HG03457 (cell line): ENCODE measurements around the gene PHF12.
"Not testable (repeated sequence)": the region's sequence is repeated elsewhere in the genome, so short reads cannot be mapped to it uniquely, and the experiment has no call there.

Experiments
- ATAC-seq: cut with Tn5 transposase; IDR thresholded peaks from one replicate; pipeline ENCODE4 v1.9.1; 2021; ENCODE audit warnings: moderate number of reproducible peaks; ENCODE audit not compliant: unreplicated experiment

The PHF12 gene

GRCh38 chr17:28906276-28906675, 45.0 kb downstream of the PHF12 start:
- no peak for ATAC-seq

- no peak for ATAC-seq
These were observed 46.5 kb downstream of the PHF12 start for GRCh38 chr17:28904800-28905199.

- ATAC-seq: not testable (repeated sequence)
These were observed 47.8 kb downstream of the PHF12 start for GRCh38 chr17:28903546-28903841.

GRCh38 chr17:28902819-28903545, 48.3 kb downstream of the PHF12 start, which contains the start of gene DHRS13:
TSS of gene DHRS13 (minus strand) at chr17:28903079. CDS start at chr17:28902944, 135 bp downstream.
- ATAC-seq: peak; percentile 74

GRCh38 chr17:28901866-28902818, 49.2 kb downstream of the PHF12 start:
- peak; percentile 11 for ATAC-seq

- no peak for ATAC-seq
These were observed 50.2 kb downstream of the PHF12 start for GRCh38 chr17:28900986-28901726.

- no peak for ATAC-seq
These were observed 52.0 kb downstream of the PHF12 start for GRCh38 chr17:28899212-28899815.

- no peak for ATAC-seq
These were observed 52.8 kb downstream of the PHF12 start for GRCh38 chr17:28898527-28898955.

GRCh38 chr17:28897769-28898526, 53.4 kb downstream of the PHF12 start:
- ATAC-seq: no peak

- ATAC-seq: no peak
These were observed 54.2 kb downstream of the PHF12 start, which contains the start of gene FLOT2 for GRCh38 chr17:28896884-28897768. TSS of gene FLOT2 (minus strand) at chr17:28897733. CDS start at chr17:28897574, 159 bp downstream.

GRCh38 chr17:28896491-28896883, 54.8 kb downstream of the PHF12 start:
- ATAC-seq: no peak

- no peak for ATAC-seq
These were observed 55.4 kb downstream of the PHF12 start for GRCh38 chr17:28895794-28896447.

- not testable (repeated sequence) for ATAC-seq
These were observed 57.8 kb downstream of the PHF12 start for GRCh38 chr17:28893248-28894183.

GRCh38 chr17:28892024-28892423, 59.3 kb downstream of the PHF12 start:
- ATAC-seq: no peak

GRCh38 chr17:28891201-28891600, 60.1 kb downstream of the PHF12 start:
- no peak for ATAC-seq

GRCh38 chr17:28889996-28890395, 61.3 kb downstream of the PHF12 start:
- no peak for ATAC-seq

- ATAC-seq: no peak
These were observed 62.5 kb downstream of the PHF12 start for GRCh38 chr17:28888832-28889231.
